SIG-M5 treated with dmso at 0.1 percent for 504 hours (cell line): ENCODE measurements around the gene ADGRF5.
"Not testable (repeated sequence)": the region's sequence is repeated elsewhere in the genome, so short reads cannot be mapped to it uniquely, and the experiment has no call there.

Experiments used
- DNase-seq: peaks from one replicate; lab custom pipeline; 2025; ENCODE audit not compliant: unreplicated experiment; lab: John Stamatoyannopoulos, UW

ADGRF5 gene

GRCh38 chr6:46834257-46834916, 87.4 kb downstream of the ADGRF5 start:
- DNase-seq = not testable (repeated sequence)

- DNase-seq = no peak
These were observed 88.9 kb downstream of the ADGRF5 start for GRCh38 chr6:46832816-46833215.

- no peak for DNase-seq
These were observed 92.8 kb downstream of the ADGRF5 start for GRCh38 chr6:46828939-46829338.

- no peak for DNase-seq
These were observed 100.3 kb downstream of the ADGRF5 start for GRCh38 chr6:46821458-46821881.

- no peak for DNase-seq
These were observed 102.2 kb downstream of the ADGRF5 start for GRCh38 chr6:46819561-46819960.

GRCh38 chr6:46816626-46817025, 105.1 kb downstream of the ADGRF5 start:
- DNase-seq = no peak

GRCh38 chr6:46815130-46815529, 106.6 kb downstream of the ADGRF5 start:
- DNase-seq = no peak

GRCh38 chr6:46808806-46809205, 112.9 kb downstream of the ADGRF5 start:
- DNase-seq = no peak
